IMR-90 (cell line): ENCODE data around the gene MDM2. TPM values are rescaled to one million over a fixed set of nuclear protein-coding genes. Genes with fewer than 3 reads are reported as not detected.

ENCODE experiments used
- ATAC-seq: fragments of 200-7000 bp; cut with Tn5 transposase; 2 replicates; pipeline ENCODE4 v1.9.1; 2020; ENCODE audit warnings: low read depth, mild to moderate bottlenecking, moderate library complexity
- BruUV-seq: library from RNA; stranded (reverse); fragments of 400-500 nt; replicated peaks from 2 replicates; lab custom pipeline; 2021; lab: Mats Ljungman, UMichigan
- CTCF ChIA-PET: fragments of 300-600 bp; formaldehyde crosslinking; extraction: SDS; loops from one replicate; lab custom pipeline; 2021; ENCODE audit warnings: antibody characterized with exemption; lab: Yijun Ruan, JAX
- POLR2A ChIA-PET: fragments of 300-600 bp; sonication (Branson Sonifier 250); formaldehyde crosslinking; loops from one replicate; lab custom pipeline; 2022; ENCODE audit warnings: antibody characterized with exemption; ENCODE audit not compliant: unreplicated experiment; lab: Charles Lee
- DNase-seq: peaks from one replicate; pipeline ENCODE4 v3.0.0; 2013
- H2AFZ ChIP-seq: replicated peaks from 2 replicates; pipeline ENCODE3; 2013; ENCODE audit warnings: low read length, mild to moderate bottlenecking; ENCODE audit not compliant: poor library complexity
- H2AK5ac ChIP-seq: 2 replicates; pipeline ENCODE4 v1.6.1; 2013; ENCODE audit warnings: low read depth, low read length, inconsistent platforms
- H2AK9ac ChIP-seq: replicated peaks from 2 replicates; pipeline ENCODE3; 2013; ENCODE audit warnings: mild to moderate bottlenecking, low read depth, low read length, moderate library complexity; ENCODE audit not compliant: poor library complexity
- H2BK120ac ChIP-seq: 2 replicates; pipeline ENCODE4 v1.6.1; 2013; ENCODE audit warnings: low read depth, low read length, inconsistent platforms
- H2BK15ac ChIP-seq: 3 replicates; pipeline ENCODE4 v1.6.1; 2013; ENCODE audit warnings: low read depth, low read length, inconsistent platforms
- H2BK20ac ChIP-seq: 2 replicates; pipeline ENCODE4 v1.6.1; 2013; ENCODE audit warnings: low read depth, mild to moderate bottlenecking, inconsistent platforms, low read length, moderate library complexity
- H2BK5ac ChIP-seq: 2 replicates; pipeline ENCODE4 v1.6.1; 2013; ENCODE audit warnings: mild to moderate bottlenecking, low read depth, low read length, inconsistent platforms; ENCODE audit not compliant: poor library complexity, severe bottlenecking
- H3K14ac ChIP-seq: replicated peaks from 2 replicates; pipeline ENCODE4 v1.6.1; 2013; ENCODE audit warnings: low read depth, low read length, inconsistent platforms
- H3K18ac ChIP-seq: 2 replicates; pipeline ENCODE4 v1.6.1; 2013; ENCODE audit warnings: low read depth, low read length, control low read depth
- H3K23ac ChIP-seq: 2 replicates; pipeline ENCODE4 v1.6.1; 2013; ENCODE audit warnings: low read depth, low read length, inconsistent platforms
- H3K27ac ChIP-seq: 2 replicates; pipeline ENCODE4 v1.5.1; 2013; ENCODE audit warnings: mild to moderate bottlenecking, control low read depth, low read length; ENCODE audit not compliant: insufficient read depth
- H3K27me3 ChIP-seq: 2 replicates; pipeline ENCODE4 v1.6.1; 2013; ENCODE audit warnings: low read length; ENCODE audit not compliant: control insufficient read depth, insufficient read depth
- H3K36me3 ChIP-seq: 2 replicates; pipeline ENCODE4 v1.6.1; 2013; ENCODE audit warnings: low read length, mixed read lengths; ENCODE audit not compliant: control insufficient read depth, insufficient read depth
- H3K4ac ChIP-seq: 2 replicates; pipeline ENCODE4 v1.6.1; 2013; ENCODE audit warnings: low read depth, low read length, inconsistent platforms
- H3K4me1 ChIP-seq: 2 replicates; pipeline ENCODE4 v1.6.1; 2013; ENCODE audit warnings: low read length, mixed read lengths; ENCODE audit not compliant: control insufficient read depth, insufficient read depth
- H3K4me2 ChIP-seq: 2 replicates; pipeline ENCODE4 v1.6.1; 2013; ENCODE audit warnings: low read depth, mild to moderate bottlenecking, control low read depth, low read length, moderate library complexity
- H3K4me3 ChIP-seq: 2 replicates; pipeline ENCODE4 v1.5.1; 2013; ENCODE audit warnings: low read depth, mild to moderate bottlenecking, control low read depth, low read length, moderate library complexity; ENCODE audit not compliant: insufficient read depth
- H3K56ac ChIP-seq: 2 replicates; pipeline ENCODE4 v1.6.1; 2013; ENCODE audit warnings: low read length, inconsistent platforms; ENCODE audit not compliant: insufficient read depth; ENCODE audit errors: extremely low read depth
- H3K79me1 ChIP-seq, 2 experiments: 2 replicates each; pipeline ENCODE4 v1.6.1; 2013; ENCODE audit warnings: low read length in 2 of 2, inconsistent platforms in 1 of 2, low read depth in 1 of 2
- H3K9ac ChIP-seq: 2 replicates; pipeline ENCODE4 v1.6.1; 2013; ENCODE audit warnings: low read depth, low read length, control low read depth
- H3K9me1 ChIP-seq: 2 replicates; pipeline ENCODE4 v1.6.1; 2013; ENCODE audit warnings: low read length, inconsistent platforms; ENCODE audit not compliant: insufficient read depth
- H3K9me3 ChIP-seq: 2 replicates; pipeline ENCODE4 v1.6.1; 2013; ENCODE audit warnings: low read length; ENCODE audit not compliant: control insufficient read depth, insufficient read depth
- H4K20me1 ChIP-seq: 2 replicates; pipeline ENCODE4 v1.6.1; 2013; ENCODE audit warnings: low read length, inconsistent platforms; ENCODE audit not compliant: insufficient read depth
- H4K5ac ChIP-seq: 2 replicates; pipeline ENCODE4 v1.6.1; 2013; ENCODE audit warnings: mild to moderate bottlenecking, low read depth, low read length, control low read depth
- H4K8ac ChIP-seq, 2 experiments: 2 replicates each; pipeline ENCODE4 v1.6.1; 2013; ENCODE audit warnings: low read depth in 2 of 2, low read length in 2 of 2, control low read depth in 1 of 2, inconsistent platforms in 1 of 2
- H4K91ac ChIP-seq: 2 replicates; pipeline ENCODE4 v1.6.1; 2013; ENCODE audit warnings: low read depth, low read length, inconsistent platforms; ENCODE audit not compliant: insufficient read depth
- BHLHE40 ChIP-seq: fragments of 150-350 bp; IDR thresholded peaks from 2 replicates; pipeline ENCODE4 v1.6.1; 2016; ENCODE audit warnings: mild to moderate bottlenecking, low read depth, low read length
- CEBPB ChIP-seq: IDR thresholded peaks from 2 replicates; pipeline ENCODE4 v1.6.1; 2012; ENCODE audit warnings: low read depth, low read length, improper control_type of control experiment
- CHD1 ChIP-seq: IDR thresholded peaks from 2 replicates; pipeline ENCODE4 v1.6.1; 2012; ENCODE audit warnings: low read depth, low read length, improper control_type of control experiment
- FOS ChIP-seq: fragments of 150-350 bp; IDR thresholded peaks from 2 replicates; pipeline ENCODE4 v1.6.1; 2016; ENCODE audit warnings: low read depth, low read length
- MAFK ChIP-seq: IDR thresholded peaks from 2 replicates; pipeline ENCODE4 v1.6.1; 2012; ENCODE audit warnings: low read depth, low read length, improper control_type of control experiment
- MAZ ChIP-seq: IDR thresholded peaks from 2 replicates; pipeline ENCODE4 v1.6.1; 2012; ENCODE audit warnings: low read depth, mild to moderate bottlenecking, low read length, improper control_type of control experiment, moderate library complexity, borderline replicate concordance
- MXI1 ChIP-seq: IDR thresholded peaks from 2 replicates; pipeline ENCODE4 v1.6.1; 2012; ENCODE audit warnings: low read depth, mild to moderate bottlenecking, low read length, moderate library complexity, borderline replicate concordance
- NFE2L2 ChIP-seq: fragments of 150-350 bp; IDR thresholded peaks from 2 replicates; pipeline ENCODE4 v1.6.1; 2016; ENCODE audit warnings: low read depth, mild to moderate bottlenecking, low read length
- POLR2A ChIP-seq: IDR thresholded peaks from 2 replicates; pipeline ENCODE4 v1.6.1; 2012; ENCODE audit warnings: mild to moderate bottlenecking, low read depth, low read length
- RAD21 ChIP-seq: IDR thresholded peaks from 2 replicates; pipeline ENCODE4 v1.6.1; 2012; ENCODE audit warnings: low read length, improper control_type of control experiment
- RCOR1 ChIP-seq: IDR thresholded peaks from 2 replicates; pipeline ENCODE4 v1.6.1; 2012; ENCODE audit warnings: mild to moderate bottlenecking, low read length, improper control_type of control experiment; ENCODE audit not compliant: insufficient replicate concordance
- RFX5 ChIP-seq: IDR thresholded peaks from 2 replicates; pipeline ENCODE4 v1.8.0; 2012; ENCODE audit warnings: low read depth, mild to moderate bottlenecking, low read length, moderate library complexity
- SMC3 ChIP-seq: fragments of 150-350 bp; IDR thresholded peaks from 2 replicates; pipeline ENCODE4 v1.6.1; 2016; ENCODE audit warnings: low read depth, mild to moderate bottlenecking, antibody characterized with exemption, low read length, moderate library complexity
- WGBS, 2 experiments: methylation state at CpG; one replicate each; pipeline versions ENCODE4 v1.1.5 to v1.1.7; 2013; ENCODE audit warnings: missing lambda C conversion rate in 2 of 2; ENCODE audit not compliant: insufficient read length in 1 of 2; ENCODE audit errors: extremely low coverage in 2 of 2; 5-methylcytosine and 5-hydroxymethylcytosine counted together
- dilution Hi-C: fragments of 300-500 bp; cut with HindIII; formaldehyde crosslinking; loops from one replicate; pipeline ENCODE4 v1.14.3; 2018; ENCODE audit warnings: low sequenced_read_pairs; ENCODE audit not compliant: unreplicated experiment
- in situ Hi-C: fragments of 300-500 bp; cut with MboI; formaldehyde crosslinking; loops from 3 replicates; pipeline ENCODE4 v1.14.3; 2019; ENCODE audit warnings: low sequenced_read_pairs, inconsistent platforms, mixed read lengths
- intact Hi-C: fragments of 100-400 bp; cut with micrococcal nuclease; formaldehyde crosslinking; loops from 2 replicates; pipeline ENCODE4 v1.10.0; 2022
- polyA plus RNA-seq, 3 experiments: library from polyadenylated mRNA; depleted of rRNA; stranded (reverse); fragments of >200 nt; gene quantifications; 2 replicates each; pipeline ENCODE4 v1.2.3, GENCODE V29; 2012; ENCODE audit warnings: low replicate concordance in 1 of 3
- total RNA-seq: library from RNA; depleted of rRNA; stranded (reverse); fragments of >200 nt; gene quantifications from 2 replicates; pipeline ENCODE4 v1.2.3, GENCODE V29; 2012
- TF ChIP-seq, protein P1 (sequence below): fragments of 150-350 bp; IDR thresholded peaks from 2 replicates; pipeline ENCODE4 v1.6.1; 2016; ENCODE audit warnings: low read depth, mild to moderate bottlenecking, low read length, moderate library complexity, borderline replicate concordance
- TF ChIP-seq, protein P2 (sequence below): conservative IDR thresholded peaks from 2 replicates; pipeline ENCODE4 v1.5.1; 2012; ENCODE audit warnings: mild to moderate bottlenecking, low read depth, low read length, improper control_type of control experiment
- TF ChIP-seq, protein P3 (sequence below): fragments of 150-350 bp; IDR thresholded peaks from 2 replicates; pipeline ENCODE4 v1.6.1; 2017; ENCODE audit warnings: mild to moderate bottlenecking, antibody characterized with exemption, low read length, low read depth

MDM2 gene
- total and polyA plus RNA-seq, 2 of the 4 experiments (the other 2 are of a cell fraction): 21.9 to 196 TPM

DNA sequence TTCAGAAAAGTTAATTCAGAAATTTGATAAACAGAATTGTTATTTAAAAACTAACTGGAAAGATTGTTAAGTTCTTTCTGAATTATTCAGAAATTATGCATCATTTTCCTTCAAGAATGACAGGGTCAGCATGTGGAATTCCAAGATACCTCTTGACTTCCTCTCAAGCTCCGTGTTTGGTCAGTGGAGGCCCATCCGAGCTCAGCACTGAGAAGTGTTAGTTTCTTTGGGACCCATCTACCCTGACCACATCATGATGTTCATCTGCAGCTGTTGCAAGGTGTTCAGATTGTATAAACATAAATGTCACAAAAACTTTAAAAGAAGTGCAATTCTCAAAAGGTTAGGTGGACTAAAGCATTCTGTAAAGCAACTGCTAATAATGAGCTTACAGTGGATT lies 33.7 kb downstream of the MDM2 start:
- no TSS peak for BruUV-seq
- intact Hi-C loops (no loop called here), in situ Hi-C loops (loop anchor here (25.0 kb wide), 1 partner anchor 746 kb away; the partner anchor contains the start of gene CCT2), dilution Hi-C loops (no loop called here)
- no peak overlapping the region for H3K4me3 ChIP-seq
- no peak overlapping the region for H3K9ac ChIP-seq
- H2BK120ac ChIP-seq: no peak overlapping the region
- no peak overlapping the region for H3K14ac ChIP-seq
- H3K4me2 ChIP-seq: no peak overlapping the region
- H3K27me3 ChIP-seq: no peaks in the 10 kb centered on the region
- no peak overlapping the region for H3K18ac ChIP-seq
- H3K9me3 ChIP-seq: no peaks in the 10 kb centered on the region
- no peak overlapping the region for H2AK9ac ChIP-seq
- H4K20me1 ChIP-seq: peaks cover 36% of the 10 kb centered on the region; the same call in 1 of the 2 replicates
- no peak overlapping the region for H4K8ac ChIP-seq
- WGBS, 2 experiments: no CpG with 5 or more reads among the region's 2 CpGs
- CTCF ChIA-PET: interaction anchor here (1.7 kb wide), 1 partner anchor 12 kb away, joined by 3 read pairs; no protein-coding TSS in a partner anchor
- H2BK20ac ChIP-seq: no peak overlapping the region
- no peak overlapping the region for H3K23ac ChIP-seq
- no peak overlapping the region for H2AK5ac ChIP-seq
- POLR2A ChIA-PET: no interaction called here
- no peak overlapping the region for H2BK5ac ChIP-seq
- no peak overlapping the region for H4K91ac ChIP-seq
- peaks cover 15 to 43% of the 10 kb centered on the region in 2 experiments; a peak in 3 of 4 replicates for H3K79me1 ChIP-seq
- H3K4me1 ChIP-seq: no peaks in the 10 kb centered on the region
- TF ChIP-seq MAFK (no peak), CEBPB (no peak), BHLHE40 (no peak), RCOR1 (no peak), MAZ (no peak), POLR2A (no peak), FOS (no peak), MXI1 (no peak), SMC3 (no peak), RAD21 (no peak), RFX5 (no peak), CHD1 (no peak), NFE2L2 (no peak)
- TF ChIP-seq, protein P1, sequence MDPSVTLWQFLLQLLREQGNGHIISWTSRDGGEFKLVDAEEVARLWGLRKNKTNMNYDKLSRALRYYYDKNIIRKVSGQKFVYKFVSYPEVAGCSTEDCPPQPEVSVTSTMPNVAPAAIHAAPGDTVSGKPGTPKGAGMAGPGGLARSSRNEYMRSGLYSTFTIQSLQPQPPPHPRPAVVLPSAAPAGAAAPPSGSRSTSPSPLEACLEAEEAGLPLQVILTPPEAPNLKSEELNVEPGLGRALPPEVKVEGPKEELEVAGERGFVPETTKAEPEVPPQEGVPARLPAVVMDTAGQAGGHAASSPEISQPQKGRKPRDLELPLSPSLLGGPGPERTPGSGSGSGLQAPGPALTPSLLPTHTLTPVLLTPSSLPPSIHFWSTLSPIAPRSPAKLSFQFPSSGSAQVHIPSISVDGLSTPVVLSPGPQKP: no peak
- TF ChIP-seq, protein P2, sequence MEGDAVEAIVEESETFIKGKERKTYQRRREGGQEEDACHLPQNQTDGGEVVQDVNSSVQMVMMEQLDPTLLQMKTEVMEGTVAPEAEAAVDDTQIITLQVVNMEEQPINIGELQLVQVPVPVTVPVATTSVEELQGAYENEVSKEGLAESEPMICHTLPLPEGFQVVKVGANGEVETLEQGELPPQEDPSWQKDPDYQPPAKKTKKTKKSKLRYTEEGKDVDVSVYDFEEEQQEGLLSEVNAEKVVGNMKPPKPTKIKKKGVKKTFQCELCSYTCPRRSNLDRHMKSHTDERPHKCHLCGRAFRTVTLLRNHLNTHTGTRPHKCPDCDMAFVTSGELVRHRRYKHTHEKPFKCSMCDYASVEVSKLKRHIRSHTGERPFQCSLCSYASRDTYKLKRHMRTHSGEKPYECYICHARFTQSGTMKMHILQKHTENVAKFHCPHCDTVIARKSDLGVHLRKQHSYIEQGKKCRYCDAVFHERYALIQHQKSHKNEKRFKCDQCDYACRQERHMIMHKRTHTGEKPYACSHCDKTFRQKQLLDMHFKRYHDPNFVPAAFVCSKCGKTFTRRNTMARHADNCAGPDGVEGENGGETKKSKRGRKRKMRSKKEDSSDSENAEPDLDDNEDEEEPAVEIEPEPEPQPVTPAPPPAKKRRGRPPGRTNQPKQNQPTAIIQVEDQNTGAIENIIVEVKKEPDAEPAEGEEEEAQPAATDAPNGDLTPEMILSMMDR: no peak
- TF ChIP-seq, protein P3, sequence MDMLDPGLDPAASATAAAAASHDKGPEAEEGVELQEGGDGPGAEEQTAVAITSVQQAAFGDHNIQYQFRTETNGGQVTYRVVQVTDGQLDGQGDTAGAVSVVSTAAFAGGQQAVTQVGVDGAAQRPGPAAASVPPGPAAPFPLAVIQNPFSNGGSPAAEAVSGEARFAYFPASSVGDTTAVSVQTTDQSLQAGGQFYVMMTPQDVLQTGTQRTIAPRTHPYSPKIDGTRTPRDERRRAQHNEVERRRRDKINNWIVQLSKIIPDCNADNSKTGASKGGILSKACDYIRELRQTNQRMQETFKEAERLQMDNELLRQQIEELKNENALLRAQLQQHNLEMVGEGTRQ: no peak
- DNase-seq (no peak), ATAC-seq (no peak)
- H2AFZ ChIP-seq: no peak overlapping the region
- no peak overlapping the region for H3K4ac ChIP-seq
- 0 out of 2 replicates have a peak, but pooled peaks cover 3% of the 10 kb centered on the region for H3K9me1 ChIP-seq
- no peak overlapping the region for H4K5ac ChIP-seq
- H3K27ac ChIP-seq: no peak overlapping the region
- H3K36me3 ChIP-seq: peaks cover 53% of the 10 kb centered on the region
- no peak overlapping the region for H3K56ac ChIP-seq
- no peak overlapping the region for H2BK15ac ChIP-seq
